Hepatocyte (in vitro differentiated cells): ENCODE measurements around the gene SEC61A1. TPM values are rescaled to one million over a fixed set of nuclear protein-coding genes. Genes with fewer than 3 reads are reported as not detected.
A peak's percentile ranks its signal among the peaks of the same experiment; 100 is the strongest.

ENCODE experiments used
- DNase-seq: peaks from one replicate; pipeline ENCODE4 v3.0.0-alpha.2; 2016; ENCODE audit warnings: low spot score
- H2AFZ ChIP-seq: fragments of 200-600 bp; sonication (generic); 2 replicates; pipeline ENCODE4 v1.6.0; 2016; ENCODE audit warnings: antibody characterized with exemption, mild to moderate bottlenecking
- H3K27ac ChIP-seq: fragments of 200-600 bp; sonication (generic); 2 replicates; pipeline ENCODE4 v1.5.1; 2016; ENCODE audit warnings: mild to moderate bottlenecking
- H3K27me3 ChIP-seq: fragments of 200-600 bp; sonication (generic); 2 replicates; pipeline ENCODE4 v1.6.1; 2016
- H3K36me3 ChIP-seq: fragments of 200-600 bp; sonication (generic); replicated peaks from 2 replicates; pipeline ENCODE4 v1.5.1; 2016; ENCODE audit warnings: low read depth; ENCODE audit not compliant: insufficient read depth
- H3K4me1 ChIP-seq: fragments of 200-600 bp; sonication (generic); 2 replicates; pipeline ENCODE4 v1.5.1; 2016; ENCODE audit warnings: mild to moderate bottlenecking, moderate library complexity; ENCODE audit not compliant: insufficient read depth
- H3K4me2 ChIP-seq: fragments of 200-600 bp; sonication (generic); 2 replicates; pipeline ENCODE4 v1.6.0; 2016
- H3K4me3 ChIP-seq: fragments of 200-600 bp; sonication (generic); 2 replicates; pipeline ENCODE4 v1.5.1; 2016; ENCODE audit warnings: mild to moderate bottlenecking
- H3K79me2 ChIP-seq: fragments of 200-600 bp; sonication (generic); 2 replicates; pipeline ENCODE4 v1.6.0; 2017; ENCODE audit warnings: mild to moderate bottlenecking
- H3K9me2 ChIP-seq: fragments of 200-600 bp; sonication (generic); replicated peaks from 2 replicates; pipeline ENCODE4 v1.6.0; 2017; ENCODE audit warnings: mild to moderate bottlenecking; ENCODE audit not compliant: insufficient read depth
- H3K9me3 ChIP-seq: fragments of 200-600 bp; sonication (generic); 2 replicates; pipeline ENCODE4 v1.5.1; 2016; ENCODE audit warnings: low read depth, mild to moderate bottlenecking
- H4K20me1 ChIP-seq: fragments of 200-600 bp; sonication (generic); 2 replicates; pipeline ENCODE4 v1.6.0; 2016; ENCODE audit warnings: mild to moderate bottlenecking; ENCODE audit not compliant: insufficient read depth, poor library complexity, severe bottlenecking
- CTCF ChIP-seq: fragments of 200-600 bp; sonication (generic); IDR thresholded peaks from 2 replicates; pipeline ENCODE4 v1.5.1; 2016; ENCODE audit warnings: antibody characterized with exemption, mild to moderate bottlenecking; ENCODE audit not compliant: poor library complexity
- EZH2 ChIP-seq: fragments of 200-600 bp; sonication (generic); IDR thresholded peaks from 2 replicates; pipeline ENCODE4 v1.6.1; 2016; ENCODE audit warnings: antibody characterized with exemption, mild to moderate bottlenecking, borderline replicate concordance
- EZH2phosphoT487 ChIP-seq: fragments of 200-600 bp; sonication (generic); IDR thresholded peaks from one replicate; pipeline ENCODE4 v1.6.1; 2018; ENCODE audit warnings: antibody characterized with exemption, mild to moderate bottlenecking, low read depth, moderate library complexity; ENCODE audit not compliant: unreplicated experiment, severe bottlenecking
- WGBS: methylation state at CpG from one replicate; pipeline ENCODE4 v1.1.6; 2016; ENCODE audit warnings: low lambda C conversion rate; ENCODE audit errors: missing lambda C conversion rate; 5-methylcytosine and 5-hydroxymethylcytosine counted together
- polyA plus RNA-seq: library from polyadenylated mRNA; unstranded; fragments of >200 nt; fragmentation: Nextera tagmentation; extraction: Ambion mirVana; gene quantifications from 2 replicates; pipeline ENCODE4 v1.2.1, GENCODE V29; 2016
- total RNA-seq: library from RNA; depleted of rRNA; stranded (reverse); fragments of >200 nt; gene quantifications from 2 replicates; pipeline ENCODE4 v1.2.3, GENCODE V29; 2014

SEC61A1 gene
- total and polyA plus RNA-seq, 2 experiments from 2014 or later = 268 to 299 TPM

- Histone ChIP-seq H4K20me1 (no peaks in the 10 kb centered on the region), H3K4me2 (no peak overlapping the region), H3K27ac (no peak overlapping the region), H3K9me3 (no peaks in the 10 kb centered on the region), H3K4me1 (peaks cover 4% of the 10 kb centered on the region), H3K27me3 (no peaks in the 10 kb centered on the region), H2AFZ (no peak overlapping the region), H3K79me2 (no peaks in the 10 kb centered on the region), H3K9me2 (no peaks in the 10 kb centered on the region), H3K36me3 (no peaks in the 10 kb centered on the region), H3K4me3 (no peak overlapping the region)
- no peak for TF ChIP-seq CTCF
- no peak for TF ChIP-seq EZH2
- no peak for TF ChIP-seq EZH2phosphoT487
- DNase-seq = no peak
Observed at GRCh38 chr3:128033102-128033501, 19.1 kb upstream of the SEC61A1 start.

GRCh38 chr3:128036119-128036518 is 16.1 kb upstream of the SEC61A1 start:
- TF ChIP-seq CTCF (no peak), EZH2phosphoT487 (no peak), EZH2 (no peak)
- 38% methylated on average over 1 of the region's 1 CpG for WGBS
- no peak overlapping the region for H3K4me2 ChIP-seq

GRCh38 chr3:128040041-128040440 is 12.2 kb upstream of the SEC61A1 start:
- H2AFZ ChIP-seq = no peak overlapping the region
- no peak overlapping the region for H3K4me3 ChIP-seq
- 88% methylated on average over 3 of the region's 3 CpGs for WGBS
- H4K20me1 ChIP-seq = no peaks in the 10 kb centered on the region
- H3K9me2 ChIP-seq = no peaks in the 10 kb centered on the region
- H3K36me3 ChIP-seq = no peaks in the 10 kb centered on the region
- H3K27ac ChIP-seq = no peak overlapping the region
- TF ChIP-seq EZH2 = no peak
- no peak for TF ChIP-seq CTCF
- no peak for TF ChIP-seq EZH2phosphoT487
- H3K27me3 ChIP-seq = no peaks in the 10 kb centered on the region
- peaks cover 4% of the 10 kb centered on the region for H3K4me1 ChIP-seq
- no peaks in the 10 kb centered on the region for H3K9me3 ChIP-seq
- no peak for DNase-seq
- H3K4me2 ChIP-seq = no peak overlapping the region
- H3K79me2 ChIP-seq = no peaks in the 10 kb centered on the region

More at GRCh38 chr3:128036119-128036518, 16.1 kb upstream of the SEC61A1 start:
- Histone ChIP-seq H3K36me3 (no peaks in the 10 kb centered on the region), H3K4me1 (peaks cover 4% of the 10 kb centered on the region), H2AFZ (no peak overlapping the region), H3K9me3 (no peaks in the 10 kb centered on the region), H3K79me2 (no peaks in the 10 kb centered on the region), H3K4me3 (no peak overlapping the region), H3K9me2 (no peaks in the 10 kb centered on the region), H3K27me3 (no peaks in the 10 kb centered on the region), H3K27ac (no peak overlapping the region), H4K20me1 (no peaks in the 10 kb centered on the region)
- peak; percentile 18 for DNase-seq

- no peaks in the 10 kb centered on the region for H3K36me3 ChIP-seq
- H3K4me2 ChIP-seq = no peak overlapping the region
- H4K20me1 ChIP-seq = no peaks in the 10 kb centered on the region
- no peaks in the 10 kb centered on the region for H3K79me2 ChIP-seq
- H2AFZ ChIP-seq = no peak overlapping the region
- no peak for DNase-seq
- no peak overlapping the region for H3K27ac ChIP-seq
- no peak overlapping the region for H3K4me3 ChIP-seq
- no peaks in the 10 kb centered on the region for H3K27me3 ChIP-seq
- no peak for TF ChIP-seq EZH2phosphoT487
- no peak for TF ChIP-seq EZH2
- no peak for TF ChIP-seq CTCF
- WGBS = 10% methylated on average over 1 of the region's 1 CpG
- no peaks in the 10 kb centered on the region for H3K9me2 ChIP-seq
- no peaks in the 10 kb centered on the region for H3K9me3 ChIP-seq
- peaks cover 2% of the 10 kb centered on the region for H3K4me1 ChIP-seq
Observed at GRCh38 chr3:128040660-128041059, 11.6 kb upstream of the SEC61A1 start.
